GM12892 (cell line): ENCODE results near the gene PHKA1. TPM values are rescaled to one million over a fixed set of nuclear protein-coding genes. Genes with fewer than 3 reads are reported as not detected.
"Not testable (repeated sequence)": the region's sequence is repeated elsewhere in the genome, so short reads cannot be mapped to it uniquely, and the experiment has no call there.

Experiments used
- DNase-seq: peaks from one replicate; pipeline ENCODE4 v3.0.0; 2011; ENCODE audit not compliant: insufficient read length
- FAIRE-seq: peaks from 2 replicates; lab custom pipeline; 2011; peaks lifted over from hg19 to GRCh38; lab: Jason Lieb, UNC
- POLR2A ChIP-seq: IDR thresholded peaks from 2 replicates; pipeline ENCODE4 v1.6.1; 2011; ENCODE audit warnings: low read depth, low read length, control low read depth
- POLR2AphosphoS5 ChIP-seq: IDR thresholded peaks from 2 replicates; pipeline ENCODE4 v1.6.1; 2011; ENCODE audit warnings: low read depth, low read length, control low read depth
- TAF1 ChIP-seq: IDR thresholded peaks from 2 replicates; pipeline ENCODE4 v1.6.1; 2011; ENCODE audit warnings: low read depth, mild to moderate bottlenecking, control low read depth, low read length, borderline replicate concordance
- polyA plus RNA-seq: library from polyadenylated mRNA; unstranded; fragments of >200 nt; gene quantifications from one replicate; pipeline ENCODE4 v1.2.1, GENCODE V29; 2012; ENCODE audit warnings: missing spikeins, inconsistent platforms; ENCODE audit not compliant: missing spikeins

The PHKA1 gene
- polyA plus RNA-seq = 0.21 TPM

DNA sequence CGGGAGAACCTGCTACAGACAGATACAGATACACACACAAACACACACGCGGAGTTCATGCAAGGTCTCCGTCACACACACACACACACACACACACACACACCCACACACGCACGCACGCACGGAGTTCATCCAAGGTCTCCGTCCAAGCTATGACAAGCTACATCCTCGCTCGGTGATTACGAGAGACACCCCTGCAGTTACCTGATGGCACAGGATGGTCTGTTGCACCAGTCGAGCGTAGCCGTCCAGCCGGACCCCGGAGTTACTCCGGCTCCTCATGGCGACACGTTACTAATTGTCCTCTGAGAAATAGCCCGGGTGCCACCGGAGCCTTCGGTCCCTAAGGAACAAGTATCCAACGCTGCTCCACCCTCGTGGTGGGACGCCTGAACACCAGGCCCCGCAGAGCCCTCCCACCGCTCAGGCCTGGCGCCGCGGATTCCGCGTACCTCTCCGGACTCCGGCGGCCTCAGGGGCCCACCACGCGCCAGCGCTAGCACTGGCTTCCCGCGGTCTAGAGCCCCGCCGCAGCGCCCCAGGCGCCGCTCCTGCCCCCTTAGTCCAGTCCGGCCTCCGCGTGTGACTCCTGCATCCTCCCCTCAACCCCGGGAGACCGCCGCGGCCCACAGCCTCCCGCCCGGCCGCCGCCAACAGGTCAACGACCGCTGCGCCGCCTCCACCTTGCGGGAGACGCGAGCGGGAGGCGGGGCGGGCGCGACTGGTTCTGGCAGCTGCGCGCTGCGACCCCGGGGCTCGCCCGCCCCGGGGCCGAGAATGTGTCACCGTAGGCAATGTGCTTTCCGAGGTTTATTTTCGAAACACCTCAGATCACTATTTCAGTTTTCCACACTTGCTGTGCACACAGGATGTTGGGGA is at the start of gene PHKA1:
Gene PHKA1 (minus strand): TSS at position 708 of the 879 bp plus-strand sequence. CDS start 426 bp downstream, at position 282.
- not testable (repeated sequence) for FAIRE-seq, DNase-seq

DNA sequence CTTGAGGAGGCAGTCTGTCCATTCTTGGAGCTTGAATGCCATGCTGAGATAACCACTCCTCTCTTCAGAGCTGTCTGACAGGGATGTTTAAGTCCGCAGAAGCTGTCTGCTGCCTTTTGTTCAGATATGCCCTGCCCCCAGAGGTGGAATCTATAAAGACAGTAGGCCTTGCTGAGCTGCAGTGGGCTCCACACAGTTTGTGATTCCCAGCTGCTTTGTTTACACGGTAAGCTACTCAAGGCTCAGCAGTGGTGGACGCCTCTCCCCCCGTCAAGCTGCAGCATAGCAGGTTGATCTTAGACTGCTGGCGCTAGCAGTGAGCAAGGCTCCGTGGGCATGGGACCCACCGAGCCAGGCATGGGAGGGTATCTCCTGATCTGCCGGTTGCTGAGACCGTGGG is 46.3 kb upstream of the PHKA1 start:
- FAIRE-seq, DNase-seq: not testable (repeated sequence)

DNA sequence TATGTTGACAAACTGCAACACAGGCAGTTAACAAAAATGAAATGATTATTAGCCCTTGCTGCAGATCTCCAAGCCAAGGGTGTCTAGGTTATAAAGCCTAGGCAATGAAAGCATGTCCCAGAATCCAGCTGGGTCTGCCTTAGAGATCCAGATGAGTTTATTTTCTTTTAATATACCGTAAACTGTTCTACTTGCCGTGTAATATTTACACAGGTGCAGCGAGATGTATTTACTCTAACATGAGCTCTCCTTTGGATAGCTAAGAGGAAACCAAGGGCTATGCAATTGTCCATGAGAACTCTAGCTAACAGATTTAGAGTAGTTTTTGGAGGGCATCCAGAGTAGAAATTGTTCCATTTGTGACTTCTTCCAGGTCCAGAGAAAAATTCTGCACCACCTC is 34.4 kb upstream of the PHKA1 start:
- DNase-seq, FAIRE-seq: not testable (repeated sequence)

DNA sequence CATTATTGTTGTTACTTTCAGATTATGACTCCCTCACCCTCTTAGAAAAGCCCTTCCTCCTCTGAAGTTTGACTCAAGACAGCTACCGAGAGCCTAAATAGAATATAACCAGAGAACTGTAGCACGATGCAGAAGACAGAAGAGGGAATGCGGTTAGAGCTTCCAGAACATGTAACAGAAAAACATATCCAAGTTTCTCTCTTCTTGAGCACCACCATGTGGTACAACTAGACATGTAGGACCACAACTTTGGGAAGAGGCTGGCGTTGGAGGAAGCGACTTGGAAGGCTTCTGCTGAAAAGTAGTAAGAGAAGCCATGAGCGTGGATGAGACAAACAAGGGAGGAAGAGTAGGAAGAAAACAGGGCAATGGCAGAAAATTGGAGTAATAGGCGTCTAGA is 31.4 kb upstream of the PHKA1 start:
- FAIRE-seq, DNase-seq: not testable (repeated sequence)

DNA sequence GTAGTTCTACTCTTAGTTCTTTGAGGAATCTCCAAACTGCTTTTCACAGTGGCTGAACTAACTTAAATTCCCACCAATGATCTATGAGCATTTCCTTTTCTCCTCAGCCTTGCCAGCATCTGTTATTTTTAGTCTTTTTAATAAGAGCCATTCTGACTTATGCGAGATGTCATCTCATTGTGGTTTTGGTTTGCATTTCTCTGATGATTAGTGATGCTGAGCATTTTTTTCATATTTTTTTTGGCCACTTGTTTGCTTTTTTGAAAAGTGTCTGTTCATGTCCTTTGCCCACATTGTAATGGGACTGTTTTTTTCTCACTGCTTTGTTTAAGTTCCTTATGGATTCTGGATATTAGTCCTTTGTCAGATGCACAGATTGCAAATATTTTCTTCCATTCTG is 21.5 kb upstream of the PHKA1 start:
- DNase-seq (no peak), FAIRE-seq (no peak)
- TF ChIP-seq POLR2AphosphoS5 (no peak), POLR2A (no peak), TAF1 (no peak)

DNA sequence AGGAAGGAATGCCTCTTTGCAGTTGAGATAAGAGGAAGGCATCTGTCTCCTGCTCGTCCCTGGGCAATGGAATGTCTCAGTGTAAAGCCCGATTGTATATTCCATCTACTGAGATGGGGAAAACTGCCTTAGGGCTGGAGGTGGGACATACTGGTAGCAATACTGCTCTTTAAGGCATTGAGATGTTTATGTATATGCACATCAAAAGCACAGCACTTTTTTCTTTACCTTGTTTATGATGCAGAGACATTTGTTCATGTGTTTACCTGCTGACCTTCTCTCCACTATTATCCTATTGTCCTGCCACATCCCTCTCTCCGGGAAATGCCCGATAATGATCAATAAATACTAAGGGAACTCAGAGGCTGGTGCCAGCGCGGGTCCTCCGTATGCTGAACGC is 19.5 kb upstream of the PHKA1 start:
- not testable (repeated sequence) for FAIRE-seq, DNase-seq

DNA sequence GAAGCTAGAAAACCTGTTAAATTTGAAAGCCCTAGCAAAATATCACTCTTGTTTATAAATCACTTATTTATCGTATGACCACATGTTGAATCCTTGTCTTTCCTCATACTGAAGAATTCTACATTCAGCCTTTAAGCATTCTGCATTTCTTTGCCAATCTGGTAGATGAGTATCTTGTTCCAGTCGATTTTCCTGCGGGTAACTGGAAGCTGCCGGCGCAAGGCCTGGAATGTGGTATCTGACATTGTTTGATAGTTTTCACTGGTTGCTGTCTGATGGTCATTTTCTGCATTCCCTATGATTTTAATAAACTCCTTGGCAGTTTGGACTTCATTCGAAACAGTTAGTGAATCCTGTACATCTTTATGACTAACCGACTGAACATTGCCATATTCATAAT is 13.7 kb upstream of the PHKA1 start:
- TF ChIP-seq TAF1 (no peak), POLR2AphosphoS5 (no peak), POLR2A (no peak)
- DNase-seq (no peak), FAIRE-seq (no peak)

DNA sequence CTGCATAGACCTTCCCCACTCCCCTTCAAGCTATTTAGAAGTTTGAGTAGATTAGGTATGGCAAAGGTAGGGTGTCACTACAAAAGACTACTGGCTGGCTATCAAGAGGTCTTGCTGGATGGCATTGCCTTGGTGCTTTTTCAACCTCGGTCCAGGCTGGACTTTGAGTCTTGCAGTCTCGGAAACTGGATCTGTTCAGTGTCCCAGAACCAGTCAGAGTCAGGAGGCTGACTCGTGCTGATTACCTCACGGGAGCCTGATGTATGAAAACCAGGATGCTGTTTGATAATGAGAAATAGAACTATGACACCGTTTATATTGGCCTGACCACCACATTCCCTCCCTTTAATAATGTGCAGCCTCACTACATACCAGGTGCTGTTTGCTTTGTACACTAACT is 2.7 kb upstream of the PHKA1 start:
- FAIRE-seq (no peak), DNase-seq (no peak)
- TF ChIP-seq POLR2AphosphoS5 (no peak), POLR2A (no peak), TAF1 (no peak)

DNA sequence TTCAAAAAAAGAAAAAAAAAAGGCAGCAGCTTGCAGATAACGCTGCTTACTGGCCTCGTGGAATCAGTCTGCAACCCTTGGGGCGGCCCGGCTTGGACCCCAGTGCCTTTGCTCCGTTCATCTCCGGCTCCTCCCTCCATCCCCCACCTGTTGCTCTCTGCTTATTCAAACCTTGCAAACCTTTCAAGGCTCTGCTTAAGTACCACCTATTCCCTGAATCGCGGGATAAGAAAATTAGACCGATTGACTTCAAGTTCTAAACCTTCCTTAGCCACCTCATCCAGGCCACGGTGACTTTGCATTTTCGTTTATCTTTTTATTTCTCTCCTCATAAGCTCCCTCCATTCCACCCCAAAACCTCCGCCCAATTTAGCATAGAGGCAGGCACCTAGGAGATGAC is 1.4 kb upstream of the PHKA1 start:
- DNase-seq (no peak), FAIRE-seq (no peak)
- TF ChIP-seq TAF1 (no peak), POLR2AphosphoS5 (no peak), POLR2A (no peak)

DNA sequence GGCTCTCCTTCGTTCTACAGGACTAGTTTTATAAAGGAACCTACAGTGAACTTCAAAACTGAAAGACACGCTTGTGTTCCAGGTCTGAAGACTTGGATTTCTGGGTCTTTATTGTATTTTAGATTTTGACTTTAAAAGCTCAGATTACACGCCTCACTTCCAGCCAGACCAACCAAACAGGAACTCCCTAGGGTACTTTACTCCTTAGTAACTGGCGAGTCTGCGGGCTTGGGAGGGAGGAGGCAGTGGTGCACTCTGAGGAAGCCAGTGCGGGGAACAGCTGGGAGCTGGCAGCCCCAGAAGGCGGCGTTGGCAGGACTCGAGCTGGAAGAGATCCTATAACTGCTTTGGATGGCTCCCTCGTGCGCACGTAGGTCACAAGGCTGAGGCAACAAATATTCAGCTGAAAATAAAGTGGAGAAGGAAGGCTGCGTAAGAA is 391 bp upstream of the PHKA1 start:
- TF ChIP-seq TAF1 (no peak), POLR2AphosphoS5 (no peak), POLR2A (no peak)
- FAIRE-seq = no peak
- DNase-seq = no peak

DNA sequence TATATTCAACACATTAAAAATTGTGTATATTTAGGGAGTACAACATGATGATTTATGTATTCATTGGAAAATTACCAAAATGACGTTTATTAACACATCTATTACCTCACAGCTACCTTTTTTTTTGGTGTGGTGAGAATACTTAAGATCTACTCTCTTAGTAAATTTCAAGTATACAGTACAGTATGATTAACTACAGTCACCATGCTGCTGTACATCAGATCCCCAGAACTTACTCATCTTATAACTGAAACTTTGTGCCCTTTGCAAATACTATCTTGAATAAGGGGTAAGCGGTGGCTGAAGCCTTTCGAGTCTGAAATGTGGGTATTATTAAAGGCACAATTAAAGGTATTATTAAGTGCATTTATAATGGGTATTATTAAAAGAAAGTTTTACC is 976 bp downstream of the PHKA1 start:
- TF ChIP-seq POLR2AphosphoS5 = no peak
- no peak for TF ChIP-seq POLR2A
- TF ChIP-seq TAF1 = no peak
- no peak for FAIRE-seq
- DNase-seq = no peak

DNA sequence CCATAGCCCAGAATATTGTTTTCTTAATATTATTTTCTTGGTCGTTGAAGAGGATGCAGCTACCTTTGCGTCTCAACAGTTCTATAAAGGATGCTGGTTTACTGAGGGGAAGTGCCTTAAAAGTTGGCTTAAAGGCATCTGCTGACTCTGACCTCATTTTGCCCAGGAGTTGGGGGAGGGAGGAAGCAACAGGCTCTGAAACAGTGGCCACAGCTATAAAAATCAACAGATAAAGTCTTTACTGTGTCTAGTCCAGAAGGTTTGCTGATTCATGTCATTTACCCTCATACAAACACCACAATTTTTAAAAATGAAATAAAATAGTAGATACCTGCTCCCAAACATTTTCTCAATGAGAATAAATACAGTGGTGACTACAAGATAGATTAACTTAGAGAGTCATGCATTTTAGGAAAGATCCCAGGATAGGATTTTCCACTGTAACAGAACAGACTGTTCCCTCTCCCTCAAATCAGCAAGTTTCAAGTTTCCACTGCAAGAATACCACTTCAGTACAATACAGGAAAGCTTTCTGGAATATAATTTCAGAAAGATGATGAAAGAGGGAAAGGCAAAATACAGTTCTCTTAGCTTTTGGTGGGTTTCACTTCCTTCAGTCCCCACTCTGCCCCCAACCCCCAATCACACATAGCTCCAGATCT is 1.9 kb downstream of the PHKA1 start:
- no peak for TF ChIP-seq POLR2AphosphoS5
- FAIRE-seq (no peak), DNase-seq (no peak)

DNA sequence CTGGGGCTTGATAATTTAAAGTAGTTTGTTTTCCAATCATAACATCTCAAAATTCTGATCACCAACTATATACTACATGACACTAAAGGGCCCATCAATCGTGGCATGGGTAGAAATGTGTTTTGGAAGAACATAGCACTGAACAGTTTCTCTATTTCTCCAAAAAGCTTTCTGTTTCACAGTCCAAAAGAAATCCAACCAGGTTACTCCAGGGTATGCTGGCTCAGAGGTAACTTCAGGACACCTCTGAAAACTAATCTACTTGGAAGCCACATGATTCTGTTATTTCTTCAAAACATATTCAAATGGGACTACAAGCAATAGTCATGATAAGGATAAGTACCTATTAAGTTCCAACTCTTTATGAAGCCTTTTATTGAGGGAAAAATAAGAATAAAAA is 8.3 kb downstream of the PHKA1 start:
- no peak for DNase-seq
- no peak for TF ChIP-seq POLR2A
- TF ChIP-seq TAF1 = no peak
- no peak for FAIRE-seq
